Naive B cell (primary cell): Measurements from ENCODE around the gene MCRIP2. TPM values are rescaled to one million over a fixed set of nuclear protein-coding genes. Genes with fewer than 3 reads are reported as not detected.

Source experiments
- ATAC-seq, 2 donors: fragments of 150-1000 bp; cut with Tn5 transposase; 2 replicates each; pipeline ENCODE4 v1.10.0; 2021; ENCODE audit warnings: low read depth in 2 of 2, mild to moderate bottlenecking in 2 of 2, moderate library complexity in 2 of 2
- DNase-seq: peaks from one replicate; pipeline ENCODE4 v3.0.0; 2022
- H3K27ac Mint-ChIP-seq, 6 donors: one replicate each; pipeline ENCODE4 v1.8.0; 2020 to 2022; ENCODE audit warnings: mild to moderate bottlenecking in 6 of 6, mixed read lengths in 6 of 6, moderate library complexity in 5 of 6, inconsistent platforms in 2 of 6
- H3K27me3 Mint-ChIP-seq, 3 donors: one replicate each; pipeline ENCODE4 v1.8.0; 2021 to 2022; ENCODE audit warnings: mixed read lengths in 3 of 3, mild to moderate bottlenecking in 1 of 3
- H3K36me3 Mint-ChIP-seq, 2 donors: one replicate each; pipeline ENCODE4 v1.8.0; 2020 to 2022; ENCODE audit warnings: mixed read lengths in 2 of 2, inconsistent platforms in 1 of 2, mild to moderate bottlenecking in 1 of 2
- H3K4me1 Mint-ChIP-seq, 3 donors: one replicate each; pipeline ENCODE4 v1.8.0; 2020 to 2022; ENCODE audit warnings: mixed read lengths in 3 of 3, inconsistent platforms in 1 of 3, mild to moderate bottlenecking in 1 of 3, moderate library complexity in 1 of 3
- H3K4me3 Mint-ChIP-seq, 8 donors: one replicate each; pipeline ENCODE4 v1.8.0; 2020 to 2022; ENCODE audit warnings: mild to moderate bottlenecking in 8 of 8, mixed read lengths in 8 of 8, moderate library complexity in 8 of 8, inconsistent platforms in 2 of 8
- H3K9me3 Mint-ChIP-seq, 7 donors: one replicate each; pipeline ENCODE4 v1.8.0; 2020 to 2022; ENCODE audit warnings: mixed read lengths in 7 of 7, mild to moderate bottlenecking in 5 of 7, inconsistent platforms in 2 of 7, moderate library complexity in 1 of 7
- polyA plus RNA-seq, 6 donors: library from polyadenylated mRNA; unstranded; fragments of 300-500 nt; fragmentation: Illumina TruSeq; gene quantifications; one replicate each; pipeline ENCODE4 v1.2.3, GENCODE V29; 2021; ENCODE audit warnings: low read depth in 6 of 6

Gene MCRIP2
- polyA plus RNA-seq, 6 donors from 2014 or later = 20.8 to 46.6 (median 22.7) TPM

DNA sequence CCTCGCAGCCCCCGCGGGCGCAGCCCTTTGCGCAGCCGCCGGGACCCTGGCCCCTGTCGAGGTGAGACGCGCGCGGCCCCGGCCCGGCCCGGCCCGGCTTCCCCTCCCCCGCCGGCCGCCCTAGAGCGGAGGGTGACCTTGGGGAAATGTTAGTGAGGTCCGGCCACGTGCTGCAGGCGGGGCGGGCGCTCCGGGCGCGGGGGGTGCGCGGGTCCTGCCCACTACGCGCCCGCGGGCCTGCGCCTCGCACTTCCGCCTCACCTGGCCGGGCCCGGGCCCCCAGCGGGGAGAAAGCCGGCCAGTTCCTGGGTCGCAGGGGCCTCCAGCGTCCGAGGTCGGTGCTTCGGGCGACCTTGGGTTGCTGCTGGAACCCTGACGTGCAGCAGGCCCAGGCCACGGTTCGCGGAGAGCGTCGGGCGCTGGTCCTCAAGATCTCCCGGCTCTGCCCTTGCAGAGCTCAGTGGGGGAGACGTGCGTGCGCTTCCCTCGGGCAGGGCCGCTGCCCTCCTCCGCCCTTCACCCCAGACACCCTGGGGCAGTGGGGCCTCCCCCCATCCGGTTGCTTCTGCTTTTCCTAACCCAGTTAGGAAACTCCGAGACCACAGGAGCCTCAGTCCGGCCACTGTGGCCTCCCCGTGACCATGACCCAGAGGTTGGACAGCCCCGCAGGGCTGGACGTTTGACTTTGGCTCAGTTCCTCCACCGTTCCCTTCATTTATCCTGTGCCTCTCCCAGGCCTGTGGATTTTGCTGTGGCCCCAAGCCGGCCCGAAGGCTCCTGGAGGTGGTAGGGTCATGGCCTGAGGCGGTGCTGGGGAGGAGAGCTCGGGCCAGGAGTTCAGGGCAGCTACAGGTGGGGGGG is 791 bp downstream of the MCRIP2 start:
- Mint-ChIP-seq H3K4me1 (peaks cover 13 to 26% (median 25%) of the 10 kb centered on the region in 3 donors), H3K4me3 (peak overlapping the region; percentile 63 to 85 (median 75)), H3K9me3 (no peaks in the 10 kb centered on the region), H3K27ac (peak overlapping the region in 1 of 6 donors; percentile 36), H3K36me3 (no peaks in the 10 kb centered on the region), H3K27me3 (no peaks in the 10 kb centered on the region)
- ATAC-seq = peak; percentile 40 to 49
- peak; percentile 27 for DNase-seq

DNA sequence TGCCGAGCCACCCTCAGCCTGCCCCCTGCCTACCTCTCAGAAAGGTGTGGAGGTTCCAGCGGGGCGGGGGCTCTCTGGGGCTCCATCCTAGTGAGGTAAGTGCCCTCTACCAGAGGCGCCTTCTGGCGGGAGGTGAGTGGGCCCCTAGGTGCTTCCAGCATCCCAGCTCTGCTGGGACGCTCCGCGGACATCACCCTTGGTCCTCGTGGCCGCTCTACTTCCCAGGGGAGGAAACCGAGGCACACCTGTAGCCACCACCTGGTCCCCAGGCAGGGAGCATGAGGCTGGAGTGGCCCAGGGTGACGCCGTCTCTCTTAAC is 1.4 kb downstream of the MCRIP2 start:
- Mint-ChIP-seq H3K9me3 (no peaks in the 10 kb centered on the region), H3K4me1 (peaks cover 13 to 29% (median 19%) of the 10 kb centered on the region in 3 donors), H3K36me3 (no peaks in the 10 kb centered on the region), H3K27ac (no peak overlapping the region), H3K27me3 (no peaks in the 10 kb centered on the region), H3K4me3 (peak overlapping the region; percentile 63 to 85 (median 75))
- DNase-seq (no peak), ATAC-seq (no peak)

GRCh38 chr16:644556-644955 is 2.9 kb downstream of the MCRIP2 start:
- Mint-ChIP-seq H3K27me3 (no peaks in the 10 kb centered on the region), H3K36me3 (no peaks in the 10 kb centered on the region), H3K9me3 (no peaks in the 10 kb centered on the region), H3K4me1 (peaks cover 6 to 28% (median 13%) of the 10 kb centered on the region in 3 donors), H3K4me3 (peak overlapping the region in 5 of 8 donors; percentile 38 to 86 (median 71)), H3K27ac (peak overlapping the region in 1 of 6 donors; percentile 65)
- ATAC-seq (no peak), DNase-seq (no peak)

- Mint-ChIP-seq H3K4me1 (peaks cover 0 to 21% (median 13%) of the 10 kb centered on the region in 3 donors), H3K27me3 (no peaks in the 10 kb centered on the region), H3K36me3 (no peaks in the 10 kb centered on the region), H3K9me3 (no peaks in the 10 kb centered on the region), H3K4me3 (peak overlapping the region in 1 of 8 donors; percentile 43), H3K27ac (no peak overlapping the region)
- ATAC-seq = no peak
- no peak for DNase-seq
These were observed 4.4 kb downstream of the MCRIP2 start for GRCh38 chr16:645852-646678.

GRCh38 chr16:646679-647172 is 5.1 kb downstream of the MCRIP2 start:
- no peaks in the 10 kb centered on the region for H3K36me3 Mint-ChIP-seq
- DNase-seq (no peak), ATAC-seq (no peak)
- peaks cover 0 to 21% (median 13%) of the 10 kb centered on the region in 3 donors for H3K4me1 Mint-ChIP-seq
- peak overlapping the region in 4 of 8 donors; percentile 21 to 56 (median 33) for H3K4me3 Mint-ChIP-seq
- no peaks in the 10 kb centered on the region for H3K27me3 Mint-ChIP-seq
- peak overlapping the region in 1 of 6 donors; percentile 53 for H3K27ac Mint-ChIP-seq
- H3K9me3 Mint-ChIP-seq = no peaks in the 10 kb centered on the region

GRCh38 chr16:647173-647902 is 5.7 kb downstream of the MCRIP2 start:
- ATAC-seq (no peak), DNase-seq (no peak)
- Mint-ChIP-seq H3K9me3 (no peaks in the 10 kb centered on the region), H3K4me3 (peak overlapping the region in 4 of 8 donors; percentile 23 to 91 (median 50)), H3K27ac (peak overlapping the region in 2 of 6 donors; percentile 36 to 86), H3K4me1 (peaks cover 0 to 21% (median 13%) of the 10 kb centered on the region in 3 donors), H3K36me3 (no peaks in the 10 kb centered on the region), H3K27me3 (no peaks in the 10 kb centered on the region)

DNA sequence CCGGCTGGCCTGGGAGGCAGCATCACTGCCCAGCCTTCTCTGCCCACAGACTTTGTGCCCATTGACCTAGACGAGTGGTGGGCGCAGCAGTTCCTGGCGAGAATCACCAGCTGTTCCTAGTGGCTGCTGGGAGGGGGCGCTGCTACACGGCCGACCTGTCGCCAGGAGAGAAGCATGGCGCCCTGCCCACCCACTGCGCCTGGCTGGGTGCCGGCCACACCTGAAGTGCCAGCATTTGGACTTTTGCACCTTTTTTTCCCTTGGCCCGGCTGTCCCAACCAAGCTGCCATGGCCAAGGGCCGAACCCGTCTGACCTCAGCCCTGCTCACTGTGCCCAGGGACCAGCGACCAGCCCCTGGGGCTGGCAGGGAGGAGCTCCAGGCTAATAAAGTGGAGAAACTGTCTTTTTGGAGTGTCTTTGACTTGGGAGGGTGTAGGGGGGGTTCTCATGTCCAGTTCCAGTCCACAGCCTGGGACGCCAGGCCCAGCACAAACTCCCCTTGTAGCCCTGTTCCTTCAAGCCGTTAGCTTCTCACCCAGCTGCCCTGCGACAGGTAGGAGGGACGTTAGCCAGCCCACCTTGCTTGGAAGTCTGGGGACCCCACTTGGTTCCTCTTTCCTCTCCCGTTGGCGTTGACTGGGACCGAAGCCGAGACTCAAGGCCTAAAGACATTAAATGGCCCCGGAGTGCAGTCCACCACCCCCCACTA is 6.6 kb downstream of the MCRIP2 start:
- Mint-ChIP-seq H3K4me1 (peaks cover 0 to 18% (median 13%) of the 10 kb centered on the region in 3 donors), H3K4me3 (peak overlapping the region; percentile 76 to 91 (median 84)), H3K27ac (peak overlapping the region; percentile 44 to 95 (median 82)), H3K9me3 (no peaks in the 10 kb centered on the region), H3K27me3 (no peaks in the 10 kb centered on the region), H3K36me3 (no peaks in the 10 kb centered on the region)
- DNase-seq = no peak
- ATAC-seq = peak; percentile 6 to 13

GRCh38 chr16:648781-649589 is 7.4 kb downstream of the MCRIP2 start, which contains the start of gene WDR90:
WDR90 (plus strand) TSS chr16:649365; CDS start chr16:649417, 52 bp downstream.
- peaks cover 0 to 14% (median 8%) of the 10 kb centered on the region in 3 donors for H3K4me1 Mint-ChIP-seq
- H3K36me3 Mint-ChIP-seq = no peaks in the 10 kb centered on the region
- peak within 1 kb of the TSS; percentile 76 to 91 (median 84) for H3K4me3 Mint-ChIP-seq
- DNase-seq (peak; percentile 92), ATAC-seq (peak; percentile 97 to 99)
- no peaks in the 10 kb centered on the region for H3K9me3 Mint-ChIP-seq
- H3K27me3 Mint-ChIP-seq = no peaks in the 10 kb centered on the region
- H3K27ac Mint-ChIP-seq = peak within 1 kb of the TSS; percentile 49 to 95 (median 84)

DNA sequence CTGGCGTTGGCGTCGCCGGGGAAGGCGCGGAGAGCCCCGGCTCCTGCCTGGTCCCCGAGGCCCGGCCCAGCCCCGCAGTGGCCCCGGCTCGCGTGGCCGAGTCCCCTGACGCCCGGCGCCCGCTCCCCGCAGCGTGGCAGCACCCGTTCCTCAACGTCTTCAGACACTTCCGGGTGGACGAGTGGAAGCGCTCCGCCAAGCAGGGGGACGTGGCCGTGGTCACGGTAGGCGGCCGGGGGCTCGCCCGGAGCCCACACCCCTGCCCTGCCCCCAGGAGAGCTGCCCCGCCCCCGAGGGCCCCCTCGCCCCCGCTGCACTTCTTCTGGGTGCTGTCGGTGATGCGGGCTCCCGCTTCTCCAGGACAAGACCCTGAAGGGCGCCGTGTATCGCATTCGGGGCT is 8.0 kb downstream of the MCRIP2 start:
- H3K27ac Mint-ChIP-seq = peak overlapping the region in 2 of 6 donors; percentile 76 to 81
- H3K27me3 Mint-ChIP-seq = no peaks in the 10 kb centered on the region
- peaks cover 0 to 12% (median 2%) of the 10 kb centered on the region in 3 donors for H3K4me1 Mint-ChIP-seq
- no peaks in the 10 kb centered on the region for H3K36me3 Mint-ChIP-seq
- DNase-seq (no peak), ATAC-seq (no peak)
- no peaks in the 10 kb centered on the region for H3K9me3 Mint-ChIP-seq
- peak overlapping the region; percentile 60 to 86 (median 75) for H3K4me3 Mint-ChIP-seq

DNA sequence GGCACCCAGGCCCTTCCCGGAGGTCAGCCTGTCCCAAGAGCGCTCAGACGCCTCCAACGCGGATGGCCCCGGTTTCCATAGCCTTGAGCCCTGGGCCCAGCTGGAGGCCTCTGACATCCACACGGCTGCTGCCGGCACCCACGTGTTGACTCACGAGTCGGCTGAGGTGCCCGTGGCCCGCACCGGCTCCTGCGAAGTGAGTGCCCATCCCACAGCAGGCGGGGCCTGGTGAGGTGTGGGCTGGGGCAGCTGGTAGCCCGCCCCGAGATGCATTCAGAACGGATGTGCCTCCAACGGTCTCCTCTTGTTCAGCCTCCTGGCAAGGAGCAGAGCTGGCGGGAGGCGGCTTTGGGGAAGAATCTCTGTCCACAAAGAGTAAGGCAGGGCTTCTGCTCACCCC is 10.2 kb downstream of the MCRIP2 start:
- peak overlapping the region in 4 of 8 donors; percentile 5 to 73 (median 42) for H3K4me3 Mint-ChIP-seq
- H3K27ac Mint-ChIP-seq = no peak overlapping the region
- no peaks in the 10 kb centered on the region for H3K27me3 Mint-ChIP-seq
- H3K4me1 Mint-ChIP-seq = peaks cover 0 to 9% (median 0%) of the 10 kb centered on the region in 3 donors
- no peaks in the 10 kb centered on the region for H3K36me3 Mint-ChIP-seq
- ATAC-seq (no peak), DNase-seq (no peak)
- no peaks in the 10 kb centered on the region for H3K9me3 Mint-ChIP-seq

DNA sequence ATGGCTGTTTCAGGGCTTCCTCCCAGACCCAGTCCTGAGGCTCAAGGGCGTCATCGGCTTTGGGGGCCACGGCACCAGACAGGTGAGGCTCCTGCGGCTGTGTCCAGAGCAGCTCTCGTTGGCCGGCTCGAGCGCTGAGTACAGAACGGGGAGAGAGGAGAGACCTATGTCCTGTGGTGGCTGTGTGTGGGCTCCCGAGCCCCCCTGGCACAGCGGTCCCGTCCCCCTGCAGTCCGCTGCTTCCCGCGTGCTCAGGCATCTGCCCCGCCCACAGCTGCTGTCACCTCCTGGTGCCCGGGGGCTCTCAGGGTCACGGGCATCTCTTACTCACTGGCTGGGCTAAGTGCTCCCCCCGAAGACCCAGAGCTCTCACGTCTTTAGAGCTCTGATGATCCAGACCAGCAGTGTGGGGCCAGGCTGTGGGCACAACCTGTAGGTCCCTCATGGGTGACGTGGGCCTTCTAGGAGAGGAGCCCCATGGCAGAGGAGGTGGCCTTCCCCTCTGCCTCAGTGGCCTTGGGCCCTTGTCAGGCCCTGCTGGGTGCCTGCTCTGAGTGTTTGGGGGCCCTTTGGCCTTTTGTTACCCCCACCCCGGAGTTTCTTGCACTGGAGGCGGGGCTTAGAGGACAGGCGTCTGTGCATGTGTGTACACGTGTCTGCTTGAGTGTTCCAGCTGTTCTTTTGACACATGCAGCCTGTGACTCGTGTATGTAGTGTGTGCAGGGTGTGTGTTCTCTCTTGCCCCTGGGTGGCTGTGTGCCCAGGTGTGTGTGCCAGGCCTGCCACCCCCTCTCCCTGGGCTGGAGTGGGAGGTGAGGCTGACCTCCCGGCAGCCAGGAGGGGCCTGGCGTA is 11.1 kb downstream of the MCRIP2 start:
- Mint-ChIP-seq H3K4me1 (peaks cover 0 to 9% (median 0%) of the 10 kb centered on the region in 3 donors), H3K36me3 (no peaks in the 10 kb centered on the region), H3K9me3 (no peaks in the 10 kb centered on the region), H3K27me3 (no peaks in the 10 kb centered on the region), H3K4me3 (peak overlapping the region in 3 of 8 donors; percentile 7 to 59 (median 35)), H3K27ac (no peak overlapping the region)
- no peak for ATAC-seq
- no peak for DNase-seq
